H9 (cell line): ENCODE results near the gene MAGI3. TPM values are rescaled to one million over a fixed set of nuclear protein-coding genes. Genes with fewer than 3 reads are reported as not detected.

ENCODE experiments used
- DNase-seq: peaks from one replicate; pipeline ENCODE4 v3.0.0-alpha.2; 2017
- H2AFZ ChIP-seq: one replicate; pipeline ENCODE4 v1.6.1; 2013; ENCODE audit warnings: mild to moderate bottlenecking, low read length, control low read depth, moderate library complexity
- H2AK5ac ChIP-seq: 2 replicates; pipeline ENCODE4 v1.6.1; 2013; ENCODE audit warnings: low read length, control low read depth, mixed read lengths; ENCODE audit not compliant: insufficient read length
- H2BK120ac ChIP-seq: one replicate; pipeline ENCODE4 v1.6.1; 2013; ENCODE audit warnings: low read depth, mild to moderate bottlenecking, low read length, control low read depth, inconsistent platforms; ENCODE audit not compliant: poor library complexity, severe bottlenecking
- H2BK12ac ChIP-seq: 2 replicates; pipeline ENCODE4 v1.6.1; 2013; ENCODE audit warnings: low read length, control low read depth, mixed read lengths, low read depth; ENCODE audit not compliant: insufficient read length
- H2BK15ac ChIP-seq: 2 replicates; pipeline ENCODE4 v1.6.1; 2013; ENCODE audit warnings: low read depth, low read length, control low read depth
- H2BK20ac ChIP-seq: one replicate; pipeline ENCODE4 v1.6.1; 2013; ENCODE audit warnings: low read depth, mild to moderate bottlenecking, low read length, control low read depth, inconsistent platforms; ENCODE audit not compliant: poor library complexity, severe bottlenecking
- H2BK5ac ChIP-seq: 2 replicates; pipeline ENCODE4 v1.6.1; 2013; ENCODE audit warnings: low read length, control low read depth, mixed read lengths; ENCODE audit not compliant: insufficient read length
- H3K14ac ChIP-seq: 2 replicates; pipeline ENCODE4 v1.6.1; 2013; ENCODE audit warnings: low read length, control low read depth; ENCODE audit not compliant: insufficient read depth
- H3K18ac ChIP-seq: 2 replicates; pipeline ENCODE4 v1.6.1; 2013; ENCODE audit warnings: low read depth, mild to moderate bottlenecking, mixed read lengths, low read length, control low read depth; ENCODE audit not compliant: insufficient read length
- H3K23ac ChIP-seq: 2 replicates; pipeline ENCODE4 v1.6.1; 2013; ENCODE audit warnings: low read length, control low read depth, mixed read lengths, low read depth; ENCODE audit not compliant: insufficient read length
- H3K23me2 ChIP-seq: 2 replicates; pipeline ENCODE4 v1.6.1; 2013; ENCODE audit warnings: low read depth, mild to moderate bottlenecking, mixed read lengths, low read length, control low read depth; ENCODE audit not compliant: insufficient read length, poor library complexity, severe bottlenecking
- H3K27ac ChIP-seq: 2 replicates; pipeline ENCODE4 v1.5.1; 2013; ENCODE audit warnings: low read length, control low read depth, mixed read lengths, low read depth; ENCODE audit not compliant: insufficient read length
- H3K27me3 ChIP-seq: 2 replicates; pipeline ENCODE4 v1.6.1; 2013; ENCODE audit warnings: low read length, control low read depth, inconsistent platforms; ENCODE audit not compliant: insufficient read depth
- H3K4ac ChIP-seq: 2 replicates; pipeline ENCODE4 v1.6.1; 2013; ENCODE audit warnings: low read depth, mild to moderate bottlenecking, control low read depth, inconsistent platforms, low read length, moderate library complexity
- H3K4me1 ChIP-seq: 2 replicates; pipeline ENCODE4 v1.6.1; 2013; ENCODE audit warnings: low read length, control low read depth, inconsistent platforms; ENCODE audit not compliant: insufficient read depth
- H3K4me2 ChIP-seq: 2 replicates; pipeline ENCODE4 v1.6.1; 2013; ENCODE audit warnings: low read length, control low read depth, mixed read lengths; ENCODE audit not compliant: insufficient read length, insufficient read depth
- H3K56ac ChIP-seq: 2 replicates; pipeline ENCODE4 v1.6.1; 2013; ENCODE audit warnings: low read depth, mild to moderate bottlenecking, mixed read lengths, low read length, control low read depth; ENCODE audit not compliant: insufficient read length
- H3K79me1 ChIP-seq: 2 replicates; pipeline ENCODE4 v1.6.1; 2013; ENCODE audit warnings: low read depth, mild to moderate bottlenecking, moderate library complexity, low read length, control low read depth, inconsistent platforms; ENCODE audit not compliant: insufficient read depth, poor library complexity, severe bottlenecking
- H3K79me2 ChIP-seq: 2 replicates; pipeline ENCODE4 v1.6.1; 2013; ENCODE audit warnings: low read length, control low read depth, inconsistent platforms; ENCODE audit not compliant: insufficient read depth
- H3K9ac ChIP-seq: 2 replicates; pipeline ENCODE4 v1.6.1; 2013; ENCODE audit warnings: low read length, control low read depth, mixed read lengths; ENCODE audit not compliant: insufficient read length; ENCODE audit errors: extremely low read depth
- H3K9me3 ChIP-seq: one replicate; pipeline ENCODE4 v1.6.1; 2013; ENCODE audit warnings: low read depth, low read length, inconsistent platforms; ENCODE audit not compliant: control insufficient read depth
- H3T11ph ChIP-seq: one replicate; pipeline ENCODE4 v1.6.1; 2013; ENCODE audit warnings: mild to moderate bottlenecking, low read length, control low read depth, inconsistent platforms
- H4K20me1 ChIP-seq: one replicate; pipeline ENCODE4 v1.6.1; 2013; ENCODE audit not compliant: control insufficient read depth, insufficient read length, insufficient read depth
- H4K5ac ChIP-seq: 2 replicates; pipeline ENCODE4 v1.6.1; 2013; ENCODE audit warnings: low read depth, mild to moderate bottlenecking, mixed read lengths, low read length, control low read depth; ENCODE audit not compliant: insufficient read length
- H4K8ac ChIP-seq: replicated peaks from 2 replicates; pipeline ENCODE4 v1.6.1; 2013; ENCODE audit warnings: low read length, control low read depth, mixed read lengths, low read depth; ENCODE audit not compliant: insufficient read length
- H4K91ac ChIP-seq: 2 replicates; pipeline ENCODE4 v1.6.1; 2013; ENCODE audit warnings: low read depth, mild to moderate bottlenecking, moderate library complexity, mixed read lengths, low read length, control low read depth; ENCODE audit not compliant: insufficient read length
- H3K27ac Mint-ChIP-seq, 3 experiments: 2 replicates in 2 of 3; 3 replicates in 1 of 3; pipeline ENCODE4 v1.8.0; 2020 to 2021; ENCODE audit warnings: mixed read lengths in 3 of 3, mild to moderate bottlenecking in 1 of 3, moderate library complexity in 1 of 3
- H3K27me3 Mint-ChIP-seq: 2 replicates; pipeline ENCODE4 v1.8.0; 2021; ENCODE audit warnings: low read depth, mild to moderate bottlenecking, moderate library complexity, mixed read lengths
- H3K36me3 Mint-ChIP-seq, 3 experiments: 2 replicates in 2 of 3; 3 replicates in 1 of 3; pipeline ENCODE4 v1.8.0; 2020 to 2021; ENCODE audit warnings: low read depth in 3 of 3, mixed read lengths in 3 of 3; ENCODE audit not compliant: insufficient read depth in 1 of 3
- H3K4me1 Mint-ChIP-seq, 2 experiments: 2 replicates each; pipeline ENCODE4 v1.8.0; 2020; ENCODE audit warnings: mixed read lengths in 2 of 2
- H3K4me3 Mint-ChIP-seq, 2 experiments: 2 replicates in 1 of 2; 3 replicates in 1 of 2; pipeline ENCODE4 v1.8.0; 2020 to 2021; ENCODE audit warnings: mild to moderate bottlenecking in 2 of 2, mixed read lengths in 2 of 2, moderate library complexity in 1 of 2
- H3K9me3 Mint-ChIP-seq, 2 experiments: 2 replicates in 1 of 2; 3 replicates in 1 of 2; pipeline ENCODE4 v1.8.0; 2020; ENCODE audit warnings: mild to moderate bottlenecking in 2 of 2, mixed read lengths in 2 of 2, moderate library complexity in 1 of 2
- CTCF ChIP-seq: fragments of 200-600 bp; sonication (generic); conservative IDR thresholded peaks from 3 replicates; pipeline ENCODE4 v1.8.0; 2021; ENCODE audit warnings: antibody characterized with exemption, mild to moderate bottlenecking
- total RNA-seq: library from RNA; stranded (reverse); gene quantifications from 2 replicates; pipeline ENCODE4 v1.2.1, GENCODE V29; 2021

Gene MAGI3
- total RNA-seq, 1 experiment from 2014 or later: 8.2 TPM

- H3K4me1 Mint-ChIP-seq: peaks cover 19% of the 10 kb centered on the region in 2 experiments
- H2BK12ac ChIP-seq: no peak overlapping the region
- no peak overlapping the region for H4K8ac ChIP-seq
- no peak overlapping the region for H4K91ac ChIP-seq
- H2AFZ ChIP-seq: no peak overlapping the region
- H3K79me1 ChIP-seq: no peaks in the 10 kb centered on the region
- no peaks in the 10 kb centered on the region; the same call in 1 of the 2 replicates for H3K27me3 Mint-ChIP-seq
- H3K4me1 ChIP-seq: no peaks in the 10 kb centered on the region
- H3K9me3 Mint-ChIP-seq: peaks cover 5% of the 10 kb centered on the region in 2 experiments; a peak in 3 of 5 replicates
- H3K14ac ChIP-seq: no peak overlapping the region
- peaks cover 7 to 15% (median 14%) of the 10 kb centered on the region in 3 experiments; a peak in 6 of 7 replicates for H3K36me3 Mint-ChIP-seq
- H3K56ac ChIP-seq: no peak overlapping the region
- H2BK15ac ChIP-seq: no peak overlapping the region
- H3K23ac ChIP-seq: no peak overlapping the region
- H3K4me3 Mint-ChIP-seq: no peak overlapping the region
- no peak overlapping the region for H3K18ac ChIP-seq
- TF ChIP-seq CTCF: no peak
- no peaks in the 10 kb centered on the region for H3K79me2 ChIP-seq
- H3K23me2 ChIP-seq: no peaks in the 10 kb centered on the region
- no peak overlapping the region for H2BK20ac ChIP-seq
- no peak overlapping the region for H3K4me2 ChIP-seq
- DNase-seq: no peak
- H2AK5ac ChIP-seq: no peak overlapping the region
- H3K27ac Mint-ChIP-seq: no peak overlapping the region
- no peak overlapping the region for H3T11ph ChIP-seq
- H3K27me3 ChIP-seq: no peaks in the 10 kb centered on the region
- no peak overlapping the region for H3K4ac ChIP-seq
- no peak overlapping the region for H2BK5ac ChIP-seq
- no peaks in the 10 kb centered on the region for H3K9me3 ChIP-seq
- H3K9ac ChIP-seq: no peak overlapping the region
- no peak overlapping the region for H4K5ac ChIP-seq
- no peak overlapping the region for H3K27ac ChIP-seq
- no peaks in the 10 kb centered on the region for H4K20me1 ChIP-seq
- no peak overlapping the region for H2BK120ac ChIP-seq
Observed at GRCh38 chr1:113444857-113445256, 54.5 kb downstream of the MAGI3 start.
